CD4-positive, alpha-beta T cell treated with Interleukin-4 for 1 hour (primary cell): ENCODE results near the gene SMARCA2.
A peak's percentile ranks its signal among the peaks of the same experiment; 100 is the strongest.

Experiments used
- DNase-seq, 2 donors: peaks; one replicate each; pipeline ENCODE4 v3.0.0-alpha.2; 2020 to 2022

SMARCA2 gene

GRCh38 chr9:2106666-2107065 is 91.5 kb downstream of the SMARCA2 start:
- no peak for DNase-seq

GRCh38 chr9:2107906-2108451 is 92.8 kb downstream of the SMARCA2 start:
- DNase-seq: no peak

- DNase-seq: no peak
These were observed 94.0 kb downstream of the SMARCA2 start for GRCh38 chr9:2109069-2109650.

- no peak for DNase-seq
These were observed 94.9 kb downstream of the SMARCA2 start for GRCh38 chr9:2110036-2110435.

GRCh38 chr9:2116073-2116472 is 100.9 kb downstream of the SMARCA2 start:
- no peak for DNase-seq

GRCh38 chr9:2117527-2117926 is 102.4 kb downstream of the SMARCA2 start:
- no peak for DNase-seq

GRCh38 chr9:2119566-2119965 is 104.4 kb downstream of the SMARCA2 start:
- no peak for DNase-seq

GRCh38 chr9:2120926-2121689 is 106.0 kb downstream of the SMARCA2 start:
- no peak for DNase-seq

- no peak for DNase-seq
These were observed 107.2 kb downstream of the SMARCA2 start for GRCh38 chr9:2122299-2122698.

- DNase-seq: peak in 1 of 2 donors; percentile 36
These were observed 110.8 kb downstream of the SMARCA2 start for GRCh38 chr9:2125906-2126305.

GRCh38 chr9:2126331-2126803 is 111.2 kb downstream of the SMARCA2 start:
- DNase-seq: no peak

GRCh38 chr9:2127486-2127885 is 112.3 kb downstream of the SMARCA2 start:
- DNase-seq: no peak

- DNase-seq: no peak
These were observed 113.0 kb downstream of the SMARCA2 start for GRCh38 chr9:2128141-2128540.

GRCh38 chr9:2128618-2129017 is 113.5 kb downstream of the SMARCA2 start:
- no peak for DNase-seq

GRCh38 chr9:2130941-2131340 is 115.8 kb downstream of the SMARCA2 start:
- DNase-seq: no peak

GRCh38 chr9:2132484-2133082 is 117.4 kb downstream of the SMARCA2 start:
- peak in 1 of 2 donors; percentile 33 for DNase-seq

- DNase-seq: no peak
These were observed 119.2 kb downstream of the SMARCA2 start for GRCh38 chr9:2134391-2134790.

- no peak for DNase-seq
These were observed 123.5 kb downstream of the SMARCA2 start for GRCh38 chr9:2138646-2139045.

- DNase-seq: no peak
These were observed 125.6 kb downstream of the SMARCA2 start for GRCh38 chr9:2140600-2141223.

- DNase-seq: no peak
These were observed 127.1 kb downstream of the SMARCA2 start for GRCh38 chr9:2142212-2142611.

GRCh38 chr9:2144619-2145018 is 129.5 kb downstream of the SMARCA2 start:
- DNase-seq: no peak

GRCh38 chr9:2145746-2146145 is 130.6 kb downstream of the SMARCA2 start:
- DNase-seq: no peak

- DNase-seq: peak in 1 of 2 donors; percentile 16
These were observed 131.6 kb downstream of the SMARCA2 start for GRCh38 chr9:2146700-2147099.
